WERI-Rb-1 (cell line): ENCODE results near the gene CCDC85C.

Experiments used
- DNase-seq: peaks from one replicate; pipeline ENCODE4 v3.0.0-alpha.2; 2020
- H3K27ac ChIP-seq: fragments of 250-450 bp; sonication (Bioruptor Pico); 2 replicates; pipeline ENCODE4 v1.5.1; 2020; ENCODE audit warnings: mild to moderate bottlenecking, moderate library complexity
- H3K27me3 ChIP-seq: fragments of 250-450 bp; sonication (Bioruptor Pico); 2 replicates; pipeline ENCODE4 v1.5.1; 2021; ENCODE audit warnings: mild to moderate bottlenecking, low read depth, moderate library complexity; ENCODE audit not compliant: insufficient read depth, severe bottlenecking
- H3K36me3 ChIP-seq: fragments of 250-450 bp; sonication (Bioruptor Pico); 2 replicates; pipeline ENCODE4 v1.5.1; 2020; ENCODE audit warnings: mild to moderate bottlenecking, moderate library complexity
- H3K4me3 ChIP-seq: 2 replicates; pipeline ENCODE4 v1.5.1; 2011; ENCODE audit warnings: low read depth, mild to moderate bottlenecking, control low read depth, low read length
- H3K9me3 ChIP-seq: fragments of 250-450 bp; sonication (Bioruptor Pico); 2 replicates; pipeline ENCODE4 v1.5.1; 2021; ENCODE audit warnings: mild to moderate bottlenecking, moderate library complexity; ENCODE audit not compliant: severe bottlenecking
- TF ChIP-seq, protein P1 (sequence below): IDR thresholded peaks from 2 replicates; pipeline ENCODE4 v1.5.1; 2011; ENCODE audit warnings: low read depth, mild to moderate bottlenecking, control low read depth, inconsistent platforms, low read length

CCDC85C gene

DNA sequence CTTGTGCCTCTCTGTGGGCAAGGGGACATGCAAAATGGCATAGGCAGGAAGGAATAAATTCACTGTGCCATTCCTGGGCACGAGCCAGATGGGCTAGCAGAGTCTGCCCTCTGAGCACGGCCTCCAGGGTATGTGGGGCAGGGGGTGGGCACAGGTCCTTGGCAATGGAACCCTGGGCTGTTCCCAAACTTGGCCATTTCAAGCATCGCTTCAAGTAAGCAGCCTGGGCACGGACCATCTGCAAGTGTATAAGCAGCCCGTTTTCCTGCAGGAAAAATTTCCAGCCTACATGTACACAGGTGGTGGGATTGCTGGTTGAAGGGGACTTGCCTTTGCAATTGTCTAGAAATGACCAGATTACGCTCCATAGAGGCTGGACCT lies 40.3 kb downstream of the CCDC85C start:
- Histone ChIP-seq H3K27me3 (no peaks in the 10 kb centered on the region), H3K36me3 (peaks cover 9% of the 10 kb centered on the region; the same call in 1 of the 2 replicates), H3K27ac (peak overlapping the region; percentile 89), H3K9me3 (no peaks in the 10 kb centered on the region), H3K4me3 (no peak overlapping the region)
- TF ChIP-seq, protein P1, sequence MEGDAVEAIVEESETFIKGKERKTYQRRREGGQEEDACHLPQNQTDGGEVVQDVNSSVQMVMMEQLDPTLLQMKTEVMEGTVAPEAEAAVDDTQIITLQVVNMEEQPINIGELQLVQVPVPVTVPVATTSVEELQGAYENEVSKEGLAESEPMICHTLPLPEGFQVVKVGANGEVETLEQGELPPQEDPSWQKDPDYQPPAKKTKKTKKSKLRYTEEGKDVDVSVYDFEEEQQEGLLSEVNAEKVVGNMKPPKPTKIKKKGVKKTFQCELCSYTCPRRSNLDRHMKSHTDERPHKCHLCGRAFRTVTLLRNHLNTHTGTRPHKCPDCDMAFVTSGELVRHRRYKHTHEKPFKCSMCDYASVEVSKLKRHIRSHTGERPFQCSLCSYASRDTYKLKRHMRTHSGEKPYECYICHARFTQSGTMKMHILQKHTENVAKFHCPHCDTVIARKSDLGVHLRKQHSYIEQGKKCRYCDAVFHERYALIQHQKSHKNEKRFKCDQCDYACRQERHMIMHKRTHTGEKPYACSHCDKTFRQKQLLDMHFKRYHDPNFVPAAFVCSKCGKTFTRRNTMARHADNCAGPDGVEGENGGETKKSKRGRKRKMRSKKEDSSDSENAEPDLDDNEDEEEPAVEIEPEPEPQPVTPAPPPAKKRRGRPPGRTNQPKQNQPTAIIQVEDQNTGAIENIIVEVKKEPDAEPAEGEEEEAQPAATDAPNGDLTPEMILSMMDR: no peak
- DNase-seq: no peak

DNA sequence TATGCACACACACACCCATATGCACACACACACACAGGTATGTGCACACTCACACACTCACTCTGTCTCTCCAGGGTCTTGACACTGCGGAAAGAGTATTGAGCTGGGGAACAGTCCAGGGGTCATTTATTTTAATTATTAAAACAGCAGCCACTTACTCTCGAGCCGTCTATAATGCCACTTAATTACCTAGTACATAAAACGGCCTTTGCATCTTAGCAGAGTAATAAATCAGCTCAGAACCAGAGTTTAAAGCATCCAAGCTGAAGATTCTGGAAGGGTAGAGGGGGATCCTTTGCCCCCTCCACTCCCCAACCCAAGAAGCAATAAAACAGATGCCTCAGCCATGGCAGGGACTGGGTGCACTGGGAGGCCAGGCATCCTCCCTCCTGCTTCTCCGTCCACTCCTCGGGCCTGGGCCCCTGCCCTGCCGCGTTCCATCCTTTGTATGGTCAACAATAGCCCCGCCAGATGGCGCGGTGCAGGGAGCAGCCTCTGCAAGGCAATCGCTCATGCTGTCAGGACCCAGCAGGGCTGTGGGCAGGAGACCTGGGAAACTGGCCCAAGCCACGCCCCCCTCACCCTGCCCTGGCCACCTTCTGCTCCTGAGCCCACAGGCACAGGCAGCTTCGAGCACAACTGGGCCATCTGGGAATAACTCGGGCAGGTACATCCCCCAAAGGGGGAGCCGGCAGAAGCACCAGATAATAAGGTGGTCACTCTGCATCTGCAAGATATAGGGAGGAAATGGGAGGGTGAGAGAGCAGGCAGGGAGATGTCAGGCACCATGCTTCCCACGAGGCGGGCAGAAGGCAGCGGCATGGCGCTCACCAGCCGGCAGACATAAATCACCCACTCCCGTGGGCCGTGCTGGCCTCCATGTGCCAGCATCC lies 40.9 kb downstream of the CCDC85C start:
- Histone ChIP-seq H3K36me3 (peaks cover 11% of the 10 kb centered on the region; the same call in 1 of the 2 replicates), H3K27me3 (no peaks in the 10 kb centered on the region), H3K4me3 (no peak overlapping the region), H3K27ac (peak overlapping the region; percentile 89), H3K9me3 (no peaks in the 10 kb centered on the region)
- peak; percentile 98 for DNase-seq
- TF ChIP-seq, protein P1: peak; percentile 55; the same call in 1 of the 2 replicates

DNA sequence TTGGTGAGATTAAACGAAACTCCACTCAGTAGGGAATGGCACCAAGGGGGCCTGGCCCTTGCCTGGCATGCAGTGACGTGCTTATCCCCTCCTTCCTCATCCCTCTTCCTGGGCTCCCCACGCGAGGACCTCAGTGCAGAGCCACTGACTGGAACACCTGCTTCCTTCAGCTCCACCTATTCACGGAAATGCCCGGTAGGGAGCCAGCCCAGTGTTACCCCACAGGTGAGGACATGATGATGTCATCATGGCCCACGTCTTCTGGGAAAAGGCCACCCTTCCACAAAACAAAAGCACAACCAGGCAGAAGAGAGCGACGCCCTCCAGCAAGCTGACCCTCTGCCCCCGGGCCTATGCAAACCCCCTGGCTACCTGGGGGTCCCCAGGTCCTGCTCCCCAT lies 42.1 kb downstream of the CCDC85C start:
- Histone ChIP-seq H3K9me3 (no peaks in the 10 kb centered on the region), H3K36me3 (peaks cover 13% of the 10 kb centered on the region; the same call in 1 of the 2 replicates), H3K4me3 (0 out of 2 replicates have a peak overlapping the region, but pooled peaks have one; percentile 7), H3K27me3 (no peaks in the 10 kb centered on the region), H3K27ac (peak overlapping the region; percentile 89)
- TF ChIP-seq, protein P1: no peak
- peak; percentile 23 for DNase-seq

DNA sequence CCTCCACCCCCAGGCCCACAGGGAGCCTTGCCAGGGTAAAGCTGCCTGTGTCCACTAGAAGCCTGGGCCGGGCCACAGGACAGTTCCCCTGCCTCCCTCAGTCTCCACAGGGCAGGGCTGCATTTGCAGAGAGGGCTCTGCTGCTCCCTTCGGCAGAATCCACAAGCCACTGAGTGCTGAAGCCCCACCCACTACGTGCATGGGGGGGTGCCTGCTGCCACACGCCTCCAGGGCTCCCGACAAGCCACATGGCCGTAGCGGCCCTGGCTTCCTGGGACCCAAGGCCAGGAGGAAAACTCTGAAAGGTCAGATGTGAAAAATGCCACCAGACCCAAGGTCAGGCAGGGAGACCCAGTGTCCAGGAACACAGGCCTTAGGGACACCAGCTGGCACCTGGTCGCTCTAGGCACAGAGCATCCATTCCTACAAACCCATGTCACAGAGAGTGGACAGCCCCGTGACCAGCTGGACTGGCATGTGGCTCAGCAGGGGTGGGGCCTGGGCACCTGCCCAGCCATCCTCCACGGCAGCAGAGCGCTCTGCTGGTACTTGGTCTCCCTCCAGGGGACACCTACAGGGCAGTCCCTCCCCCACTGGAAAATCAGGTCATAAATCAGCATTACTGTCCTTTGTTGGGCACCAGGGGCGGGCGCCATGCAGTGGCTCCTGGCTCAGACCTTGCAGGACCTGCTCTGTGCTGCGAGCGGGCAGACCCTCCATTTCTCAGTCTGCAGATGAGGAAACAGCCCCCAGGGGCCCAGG lies 42.9 kb downstream of the CCDC85C start:
- Histone ChIP-seq H3K36me3 (peaks cover 14% of the 10 kb centered on the region; the same call in 1 of the 2 replicates), H3K9me3 (no peaks in the 10 kb centered on the region), H3K4me3 (peak overlapping the region; percentile 18), H3K27me3 (no peaks in the 10 kb centered on the region), H3K27ac (peak overlapping the region; percentile 89)
- peak; percentile 86 for DNase-seq
- TF ChIP-seq, protein P1: peak; percentile 23; the same call in 1 of the 2 replicates

DNA sequence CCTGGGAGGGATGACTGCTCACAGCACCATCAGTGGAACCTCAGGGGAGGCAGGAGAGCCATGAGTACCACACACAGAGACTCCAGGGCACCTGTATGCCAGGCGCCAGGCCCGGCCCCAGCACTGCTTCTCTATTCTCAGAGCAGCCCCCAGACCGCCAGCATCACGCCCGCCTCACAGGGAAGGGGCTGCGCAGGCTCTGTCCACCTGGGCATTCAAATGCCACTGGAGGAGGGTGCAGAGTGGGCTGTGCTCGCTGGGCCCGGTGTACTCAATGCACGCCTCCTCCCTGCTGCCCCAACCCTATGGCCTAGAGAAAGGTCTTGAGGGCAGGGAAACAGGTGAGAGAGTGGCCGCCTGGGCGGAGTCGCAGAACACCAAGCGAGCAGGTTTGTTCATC lies 43.6 kb downstream of the CCDC85C start:
- TF ChIP-seq, protein P1: no peak
- no peaks in the 10 kb centered on the region for H3K27me3 ChIP-seq
- no peak overlapping the region for H3K4me3 ChIP-seq
- H3K9me3 ChIP-seq: no peaks in the 10 kb centered on the region
- H3K27ac ChIP-seq: peak overlapping the region; percentile 89
- H3K36me3 ChIP-seq: peaks cover 14% of the 10 kb centered on the region; the same call in 1 of the 2 replicates
- no peak for DNase-seq
